Mesenchymal stem cell (in vitro differentiated cells and primary cell): ENCODE results near the gene SREK1.

ENCODE experiments used
- DNase-seq: peaks from one replicate; pipeline ENCODE4 v3.0.0-alpha.2; 2013
- H2AFZ ChIP-seq: one replicate; pipeline ENCODE4 v1.6.1; 2013; ENCODE audit warnings: low read depth, mild to moderate bottlenecking, control low read depth, inconsistent platforms, low read length, moderate library complexity
- H2AK5ac ChIP-seq: 2 replicates; pipeline ENCODE4 v1.6.1; 2013; ENCODE audit warnings: low read length, moderate library complexity, mild to moderate bottlenecking, inconsistent platforms; ENCODE audit not compliant: severe bottlenecking
- H2BK120ac ChIP-seq: one replicate; pipeline ENCODE4 v1.6.1; 2013; ENCODE audit warnings: low read depth, mild to moderate bottlenecking, inconsistent platforms, low read length, moderate library complexity
- H2BK12ac ChIP-seq, 2 experiments: one replicate each; pipeline ENCODE4 v1.6.1; 2013; ENCODE audit warnings: inconsistent platforms in 2 of 2, low read length in 2 of 2, mild to moderate bottlenecking in 2 of 2, moderate library complexity in 2 of 2, control low read depth in 1 of 2
- H2BK15ac ChIP-seq: one replicate; pipeline ENCODE4 v1.6.1; 2013; ENCODE audit warnings: mild to moderate bottlenecking, low read depth, inconsistent platforms; ENCODE audit not compliant: poor library complexity, severe bottlenecking
- H2BK5ac ChIP-seq: 2 replicates; pipeline ENCODE4 v1.6.1; 2013; ENCODE audit warnings: low read depth, mild to moderate bottlenecking, low read length, control low read depth, inconsistent platforms; ENCODE audit not compliant: poor library complexity, severe bottlenecking
- H3K14ac ChIP-seq, 2 experiments: one replicate each; pipeline ENCODE4 v1.6.1; 2013; ENCODE audit warnings: inconsistent platforms in 2 of 2, low read length in 2 of 2, control low read depth in 1 of 2, mild to moderate bottlenecking in 1 of 2, moderate library complexity in 1 of 2
- H3K18ac ChIP-seq, 2 experiments: one replicate each; pipeline ENCODE4 v1.6.1; 2013; ENCODE audit warnings: inconsistent platforms in 2 of 2, low read length in 2 of 2, control low read depth in 1 of 2, low read depth in 1 of 2, mild to moderate bottlenecking in 1 of 2
- H3K23ac ChIP-seq, 2 experiments: one replicate each; pipeline ENCODE4 v1.6.1; 2013; ENCODE audit warnings: inconsistent platforms in 2 of 2, low read length in 2 of 2, mild to moderate bottlenecking in 2 of 2, moderate library complexity in 2 of 2, control low read depth in 1 of 2
- H3K27ac ChIP-seq: 2 replicates; pipeline ENCODE4 v1.5.1; 2013; ENCODE audit warnings: mild to moderate bottlenecking, moderate library complexity, low read length, control low read depth, inconsistent platforms; ENCODE audit not compliant: poor library complexity, severe bottlenecking
- H3K27me3 ChIP-seq, 2 experiments: 2 replicates each; pipeline versions ENCODE4 v1.6.1 to v1.7.0; 2013; ENCODE audit warnings: low read length in 2 of 2, mild to moderate bottlenecking in 2 of 2, moderate library complexity in 2 of 2, control low read depth in 1 of 2, inconsistent platforms in 1 of 2; ENCODE audit not compliant: control insufficient read depth in 1 of 2, insufficient read depth in 1 of 2
- H3K36me3 ChIP-seq, 2 experiments: 2 replicates each; pipeline versions ENCODE4 v1.6.1 to v1.7.0; 2013; ENCODE audit warnings: low read length in 2 of 2, control low read depth in 1 of 2, inconsistent platforms in 1 of 2, low read depth in 1 of 2, mild to moderate bottlenecking in 1 of 2; ENCODE audit not compliant: insufficient read depth in 2 of 2, control insufficient read depth in 1 of 2
- H3K4ac ChIP-seq, 2 experiments: one replicate each; pipeline ENCODE4 v1.6.1; 2013; ENCODE audit warnings: inconsistent platforms in 2 of 2, low read length in 2 of 2, mild to moderate bottlenecking in 2 of 2, moderate library complexity in 2 of 2, control low read depth in 1 of 2, low read depth in 1 of 2
- H3K4me1 ChIP-seq: 2 replicates; pipeline ENCODE4 v1.6.1; 2013; ENCODE audit warnings: low read depth, low read length, control low read depth; ENCODE audit not compliant: control insufficient read depth, insufficient read depth
- H3K4me2 ChIP-seq: 2 replicates; pipeline ENCODE4 v1.6.1; 2013; ENCODE audit warnings: low read length, mild to moderate bottlenecking, inconsistent platforms; ENCODE audit not compliant: poor library complexity, severe bottlenecking
- H3K4me3 ChIP-seq, 2 experiments: 2 replicates each; pipeline versions ENCODE4 v1.5.1 to v1.7.0; 2013; ENCODE audit warnings: low read length in 2 of 2, mild to moderate bottlenecking in 2 of 2, control low read depth in 1 of 2, low read depth in 1 of 2; ENCODE audit not compliant: insufficient read depth in 1 of 2
- H3K79me1 ChIP-seq: replicated peaks from 2 replicates; pipeline ENCODE4 v1.6.1; 2013; ENCODE audit warnings: mild to moderate bottlenecking, control low read depth, low read length, inconsistent platforms; ENCODE audit not compliant: poor library complexity, severe bottlenecking
- H3K9ac ChIP-seq: 2 replicates; pipeline ENCODE4 v1.7.0; 2013; ENCODE audit warnings: mild to moderate bottlenecking, low read length, moderate library complexity
- H3K9me3 ChIP-seq: 2 replicates; pipeline ENCODE4 v1.7.0; 2013; ENCODE audit warnings: mild to moderate bottlenecking, low read length; ENCODE audit not compliant: control insufficient read depth
- H4K8ac ChIP-seq: one replicate; pipeline ENCODE4 v1.6.1; 2013; ENCODE audit warnings: inconsistent platforms, mild to moderate bottlenecking, low read length, moderate library complexity
- H4K91ac ChIP-seq: one replicate; pipeline ENCODE4 v1.6.1; 2013; ENCODE audit warnings: mild to moderate bottlenecking, low read length, inconsistent platforms
- WGBS: methylation state at CpG from one replicate; pipeline ENCODE4 v1.1.7; 2013; ENCODE audit warnings: mixed read lengths; 5-methylcytosine and 5-hydroxymethylcytosine counted together

Gene SREK1

GRCh38 chr5:66161356-66161755, 17.3 kb downstream of the SREK1 start:
- no peak for DNase-seq
- H4K91ac ChIP-seq: no peak overlapping the region
- H3K79me1 ChIP-seq: peaks cover 14% of the 10 kb centered on the region
- over 99% methylated on average over 3 of the region's 5 CpGs for WGBS
- H3K36me3 ChIP-seq: peaks cover 5 to 86% of the 10 kb centered on the region in 2 experiments
- H3K4me1 ChIP-seq: no peaks in the 10 kb centered on the region
- H2BK5ac ChIP-seq: no peak overlapping the region
- H2AFZ ChIP-seq: no peak overlapping the region
- no peak overlapping the region for H3K27ac ChIP-seq
- H2BK12ac ChIP-seq: no peak overlapping the region
- H2BK15ac ChIP-seq: no peak overlapping the region
- H3K4ac ChIP-seq: no peak overlapping the region
- no peak overlapping the region for H3K4me2 ChIP-seq
- H3K18ac ChIP-seq: no peak overlapping the region
- no peaks in the 10 kb centered on the region for H3K9me3 ChIP-seq
- H2BK120ac ChIP-seq: no peak overlapping the region
- H3K4me3 ChIP-seq: no peak overlapping the region
- H3K14ac ChIP-seq: no peak overlapping the region
- H3K23ac ChIP-seq: no peak overlapping the region
- H2AK5ac ChIP-seq: no peak overlapping the region
- H3K27me3 ChIP-seq: no peaks in the 10 kb centered on the region
- H4K8ac ChIP-seq: no peak overlapping the region
- no peak overlapping the region for H3K9ac ChIP-seq

- Histone ChIP-seq H3K36me3 (peaks cover 7 to 93% of the 10 kb centered on the region in 2 experiments), H2BK15ac (no peak overlapping the region), H4K8ac (no peak overlapping the region), H2AFZ (no peak overlapping the region), H3K4ac (no peak overlapping the region), H3K9me3 (no peaks in the 10 kb centered on the region), H4K91ac (no peak overlapping the region), H2AK5ac (no peak overlapping the region), H3K4me3 (no peak overlapping the region), H3K4me1 (no peaks in the 10 kb centered on the region), H3K27me3 (no peaks in the 10 kb centered on the region), H2BK12ac (no peak overlapping the region), H3K27ac (no peak overlapping the region), H2BK120ac (no peak overlapping the region), H3K4me2 (no peak overlapping the region), H3K18ac (no peak overlapping the region), H3K9ac (peak overlapping the region; percentile 47), H2BK5ac (no peak overlapping the region), H3K14ac (no peak overlapping the region), H3K79me1 (peaks cover 19% of the 10 kb centered on the region), H3K23ac (no peak overlapping the region)
- DNase-seq: no peak
- WGBS: 91% methylated on average over 5 of the region's 8 CpGs
Observed at GRCh38 chr5:66164044-66164790, 20.1 kb downstream of the SREK1 start.

GRCh38 chr5:66168226-66168625, 24.1 kb downstream of the SREK1 start:
- H3K36me3 ChIP-seq: peaks cover 3 to 83% of the 10 kb centered on the region in 2 experiments
- no peak overlapping the region for H3K23ac ChIP-seq
- no peaks in the 10 kb centered on the region for H3K9me3 ChIP-seq
- H3K4me1 ChIP-seq: no peaks in the 10 kb centered on the region
- H3K18ac ChIP-seq: no peak overlapping the region
- H3K4me2 ChIP-seq: no peak overlapping the region
- no peak overlapping the region for H2BK15ac ChIP-seq
- H3K79me1 ChIP-seq: peaks cover 15% of the 10 kb centered on the region
- no peak overlapping the region for H3K4ac ChIP-seq
- no peak overlapping the region for H3K14ac ChIP-seq
- H4K8ac ChIP-seq: no peak overlapping the region
- 100% methylated on average over 2 of the region's 4 CpGs for WGBS
- H2BK5ac ChIP-seq: no peak overlapping the region
- no peak overlapping the region for H2BK12ac ChIP-seq
- H3K27me3 ChIP-seq: no peaks in the 10 kb centered on the region
- H3K4me3 ChIP-seq: no peak overlapping the region
- H2AFZ ChIP-seq: no peak overlapping the region
- DNase-seq: no peak
- no peak overlapping the region for H3K27ac ChIP-seq
- no peak overlapping the region for H3K9ac ChIP-seq
- H2AK5ac ChIP-seq: no peak overlapping the region
- H4K91ac ChIP-seq: no peak overlapping the region
- H2BK120ac ChIP-seq: no peak overlapping the region

GRCh38 chr5:66169534-66169933, 25.4 kb downstream of the SREK1 start:
- no peak overlapping the region for H2BK15ac ChIP-seq
- no peaks in the 10 kb centered on the region for H3K4me1 ChIP-seq

More at GRCh38 chr5:66169534-66169933, 25.4 kb downstream of the SREK1 start:
- H3K79me1 ChIP-seq: peaks cover 15% of the 10 kb centered on the region
- no peaks in the 10 kb centered on the region for H3K9me3 ChIP-seq
- peaks cover 3 to 78% of the 10 kb centered on the region in 2 experiments for H3K36me3 ChIP-seq
- no peak overlapping the region for H4K91ac ChIP-seq
- no peak overlapping the region for H2BK12ac ChIP-seq
- no peak overlapping the region for H3K4me2 ChIP-seq
- no peak overlapping the region for H3K9ac ChIP-seq
- no peak overlapping the region for H3K14ac ChIP-seq
- H4K8ac ChIP-seq: no peak overlapping the region
- no CpG with 5 or more reads among the region's 4 CpGs for WGBS
- no peak overlapping the region for H2AK5ac ChIP-seq
- H3K4ac ChIP-seq: no peak overlapping the region
- no peak overlapping the region for H2BK120ac ChIP-seq
- no peaks in the 10 kb centered on the region for H3K27me3 ChIP-seq
- H2BK5ac ChIP-seq: no peak overlapping the region
- H3K23ac ChIP-seq: no peak overlapping the region
- no peak overlapping the region for H2AFZ ChIP-seq
- H3K4me3 ChIP-seq: no peak overlapping the region
- no peak for DNase-seq
- no peak overlapping the region for H3K27ac ChIP-seq
- no peak overlapping the region for H3K18ac ChIP-seq
